OCI-LY3 (cell line): ENCODE measurements around the gene MAP3K4.

Source experiments
- EZH2phosphoT487 ChIP-seq: fragments of 200-600 bp; shearing (Covaris generic); IDR thresholded peaks from 2 replicates; pipeline ENCODE4 v1.6.1; 2018; ENCODE audit warnings: antibody characterized with exemption, mixed run types, low read depth
- TF ChIP-seq, protein P1 (sequence below): fragments of 200-600, 300-600 bp; sonication (generic); IDR thresholded peaks from 2 replicates; pipeline ENCODE4 v1.5.1; 2014; ENCODE audit warnings: antibody characterized with exemption, low read length, low read depth

- TF ChIP-seq, protein P1, sequence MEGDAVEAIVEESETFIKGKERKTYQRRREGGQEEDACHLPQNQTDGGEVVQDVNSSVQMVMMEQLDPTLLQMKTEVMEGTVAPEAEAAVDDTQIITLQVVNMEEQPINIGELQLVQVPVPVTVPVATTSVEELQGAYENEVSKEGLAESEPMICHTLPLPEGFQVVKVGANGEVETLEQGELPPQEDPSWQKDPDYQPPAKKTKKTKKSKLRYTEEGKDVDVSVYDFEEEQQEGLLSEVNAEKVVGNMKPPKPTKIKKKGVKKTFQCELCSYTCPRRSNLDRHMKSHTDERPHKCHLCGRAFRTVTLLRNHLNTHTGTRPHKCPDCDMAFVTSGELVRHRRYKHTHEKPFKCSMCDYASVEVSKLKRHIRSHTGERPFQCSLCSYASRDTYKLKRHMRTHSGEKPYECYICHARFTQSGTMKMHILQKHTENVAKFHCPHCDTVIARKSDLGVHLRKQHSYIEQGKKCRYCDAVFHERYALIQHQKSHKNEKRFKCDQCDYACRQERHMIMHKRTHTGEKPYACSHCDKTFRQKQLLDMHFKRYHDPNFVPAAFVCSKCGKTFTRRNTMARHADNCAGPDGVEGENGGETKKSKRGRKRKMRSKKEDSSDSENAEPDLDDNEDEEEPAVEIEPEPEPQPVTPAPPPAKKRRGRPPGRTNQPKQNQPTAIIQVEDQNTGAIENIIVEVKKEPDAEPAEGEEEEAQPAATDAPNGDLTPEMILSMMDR: no peak
- TF ChIP-seq EZH2phosphoT487: no peak
Measured at GRCh38 chr6:161038229-161039031, 46.9 kb downstream of the MAP3K4 start.
